Neural cell (in vitro differentiated cells): ENCODE results near the gene KLHL22. TPM values are rescaled to one million over a fixed set of nuclear protein-coding genes. Genes with fewer than 3 reads are reported as not detected.

Experiments used
- H2AFZ ChIP-seq: fragments of 200-600, 300-800 bp; sonication (generic), shearing (Covaris generic); 2 replicates; pipeline ENCODE4 v1.6.0; 2014; ENCODE audit warnings: low read depth, mild to moderate bottlenecking, antibody characterized with exemption, low read length, moderate library complexity
- H3F3A ChIP-seq: fragments of 200-600 bp; shearing (Covaris generic); 2 replicates; pipeline ENCODE4 v1.6.1; 2016; ENCODE audit warnings: mild to moderate bottlenecking, moderate library complexity, mixed read lengths, antibody characterized with exemption, low read length; ENCODE audit not compliant: insufficient read depth, poor library complexity, severe bottlenecking
- H3K27ac ChIP-seq: fragments of 200-600, 300-800 bp; sonication (generic), shearing (Covaris generic); 2 replicates; pipeline ENCODE4 v1.5.1; 2014; ENCODE audit warnings: mild to moderate bottlenecking, low read length, moderate library complexity
- H3K27me3 ChIP-seq: fragments of 300-800, 200-600 bp; sonication (generic), shearing (Covaris generic); 2 replicates; pipeline ENCODE4 v1.6.0; 2014; ENCODE audit warnings: mild to moderate bottlenecking, low read depth, low read length, moderate library complexity; ENCODE audit not compliant: insufficient read depth
- H3K36me3 ChIP-seq: fragments of 300-800, 200-600 bp; sonication (generic), shearing (Covaris generic); 2 replicates; pipeline ENCODE4 v1.5.1; 2014; ENCODE audit warnings: mild to moderate bottlenecking, antibody characterized with exemption, low read length, moderate library complexity; ENCODE audit not compliant: insufficient read depth
- H3K4me2 ChIP-seq: fragments of 300-800, 200-600 bp; sonication (generic), shearing (Covaris generic); 2 replicates; pipeline ENCODE4 v1.6.0; 2014; ENCODE audit warnings: mild to moderate bottlenecking, low read length
- H3K4me3 ChIP-seq: fragments of 300-800, 200-600 bp; sonication (generic), shearing (Covaris generic); 2 replicates; pipeline ENCODE4 v1.5.1; 2014; ENCODE audit warnings: mild to moderate bottlenecking, low read length, moderate library complexity
- H3K79me2 ChIP-seq: fragments of 200-600 bp; shearing (Covaris generic); replicated peaks from 2 replicates; pipeline ENCODE4 v1.6.0; 2014; ENCODE audit warnings: mild to moderate bottlenecking, low read length, moderate library complexity; ENCODE audit not compliant: insufficient read depth
- H3K9ac ChIP-seq: fragments of 300-800, 200-600 bp; sonication (generic), shearing (Covaris generic); 2 replicates; pipeline ENCODE4 v1.6.1; 2016; ENCODE audit warnings: mild to moderate bottlenecking, low read length, mixed read lengths
- H3K9me2 ChIP-seq: fragments of 200-600 bp; shearing (Covaris generic); 2 replicates; pipeline ENCODE4 v1.6.1; 2016; ENCODE audit warnings: mild to moderate bottlenecking, low read length, mixed read lengths; ENCODE audit not compliant: insufficient read depth
- H3K9me3 ChIP-seq: fragments of 200-600, 300-800 bp; sonication (generic), shearing (Covaris generic); 2 replicates; pipeline ENCODE4 v1.6.1; 2016; ENCODE audit warnings: mild to moderate bottlenecking, mixed run types, low read length, moderate library complexity, mixed read lengths
- H4K20me1 ChIP-seq: fragments of 200-600 bp; shearing (Covaris generic); 2 replicates; pipeline ENCODE4 v1.6.1; 2016; ENCODE audit warnings: mild to moderate bottlenecking, mixed run types; ENCODE audit not compliant: insufficient read depth
- CTCF ChIP-seq: fragments of 450-650 bp; IDR thresholded peaks from 2 replicates; pipeline ENCODE4 v1.5.1; 2014; ENCODE audit warnings: antibody characterized with exemption, mild to moderate bottlenecking, moderate library complexity; ENCODE audit not compliant: poor library complexity, severe bottlenecking
- EP300 ChIP-seq: fragments of 450-650 bp; conservative IDR thresholded peaks from 2 replicates; pipeline ENCODE4 v1.6.1; 2014; ENCODE audit warnings: antibody characterized with exemption, mild to moderate bottlenecking, moderate library complexity; ENCODE audit not compliant: poor library complexity, severe bottlenecking
- MXI1 ChIP-seq: fragments of 450-650 bp; conservative IDR thresholded peaks from 2 replicates; pipeline ENCODE4 v1.6.1; 2014; ENCODE audit warnings: antibody characterized with exemption, mild to moderate bottlenecking; ENCODE audit not compliant: poor library complexity, severe bottlenecking
- POLR2AphosphoS5 ChIP-seq: IDR thresholded peaks from 2 replicates; pipeline ENCODE4 v1.6.1; 2012
- RAD21 ChIP-seq: fragments of 450-650 bp; conservative IDR thresholded peaks from 2 replicates; pipeline ENCODE4 v1.6.1; 2014; ENCODE audit warnings: antibody characterized with exemption, mild to moderate bottlenecking, moderate library complexity
- REST ChIP-seq: IDR thresholded peaks from 2 replicates; pipeline ENCODE4 v1.6.1; 2012; ENCODE audit warnings: borderline replicate concordance
- SMC3 ChIP-seq: fragments of 450-650 bp; conservative IDR thresholded peaks from 2 replicates; pipeline ENCODE4 v1.6.1; 2014; ENCODE audit warnings: antibody characterized with exemption, mild to moderate bottlenecking, moderate library complexity; ENCODE audit not compliant: poor library complexity
- TAF1 ChIP-seq: IDR thresholded peaks from 2 replicates; pipeline ENCODE4 v1.6.1; 2012; ENCODE audit warnings: low read depth
- polyA plus RNA-seq: library from polyadenylated mRNA; depleted of rRNA; stranded (reverse); fragments of >200 nt; gene quantifications from 2 replicates; pipeline ENCODE4 v1.2.3, GENCODE V29; 2014

Gene KLHL22
- polyA plus RNA-seq, 1 donor from 2014 or later, result 59.5 TPM

GRCh38 chr22:20427104-20427944 lies 68.3 kb downstream of the KLHL22 start:
- H2AFZ ChIP-seq, result no peak overlapping the region

GRCh38 chr22:20426259-20426615 lies 69.4 kb downstream of the KLHL22 start:
- H3F3A ChIP-seq, result no peaks in the 10 kb centered on the region
- no peaks in the 10 kb centered on the region for H3K9me2 ChIP-seq
- H3K27me3 ChIP-seq, result peaks cover 28% of the 10 kb centered on the region
- no peaks in the 10 kb centered on the region for H4K20me1 ChIP-seq
- no peak overlapping the region for H3K9ac ChIP-seq
- H3K9me3 ChIP-seq, result no peaks in the 10 kb centered on the region
- H2AFZ ChIP-seq, result no peak overlapping the region
- H3K4me2 ChIP-seq, result no peak overlapping the region
- no peaks in the 10 kb centered on the region for H3K79me2 ChIP-seq
- H3K27ac ChIP-seq, result no peak overlapping the region
- H3K36me3 ChIP-seq, result no peaks in the 10 kb centered on the region
- H3K4me3 ChIP-seq, result no peak overlapping the region
- no peak for TF ChIP-seq MXI1
- TF ChIP-seq SMC3, result no peak
- TF ChIP-seq EP300, result no peak
- TF ChIP-seq TAF1, result no peak
- no peak for TF ChIP-seq RAD21
- no peak for TF ChIP-seq CTCF

More at GRCh38 chr22:20427104-20427944, 68.3 kb downstream of the KLHL22 start:
- Histone ChIP-seq H3K27me3 (peaks cover 39% of the 10 kb centered on the region), H3K4me3 (no peak overlapping the region), H3K4me2 (no peak overlapping the region), H3K79me2 (no peaks in the 10 kb centered on the region), H3K27ac (no peak overlapping the region), H3K9me3 (no peaks in the 10 kb centered on the region), H3F3A (no peaks in the 10 kb centered on the region), H4K20me1 (no peaks in the 10 kb centered on the region), H3K9ac (no peak overlapping the region), H3K36me3 (no peaks in the 10 kb centered on the region), H3K9me2 (no peaks in the 10 kb centered on the region)
- no peak for TF ChIP-seq TAF1
- no peak for TF ChIP-seq POLR2AphosphoS5
- TF ChIP-seq SMC3, result no peak
- no peak for TF ChIP-seq MXI1
- TF ChIP-seq REST, result no peak
- no peak for TF ChIP-seq CTCF
